Skeletal muscle cell (primary cell): ENCODE measurements around the gene ZNF133.
A peak's percentile ranks its signal among the peaks of the same experiment; 100 is the strongest.
"Not testable (repeated sequence)": the region's sequence is repeated elsewhere in the genome, so short reads cannot be mapped to it uniquely, and the experiment has no call there.

Experiments
- DNase-seq: peaks from one replicate; pipeline ENCODE4 v3.0.0-alpha.2; 2010; ENCODE audit warnings: low read depth
- H3K4me3 ChIP-seq: 2 replicates; pipeline ENCODE4 v1.5.1; 2011; ENCODE audit warnings: low read depth, mild to moderate bottlenecking, control low read depth, low read length, moderate library complexity

The ZNF133 gene

DNA sequence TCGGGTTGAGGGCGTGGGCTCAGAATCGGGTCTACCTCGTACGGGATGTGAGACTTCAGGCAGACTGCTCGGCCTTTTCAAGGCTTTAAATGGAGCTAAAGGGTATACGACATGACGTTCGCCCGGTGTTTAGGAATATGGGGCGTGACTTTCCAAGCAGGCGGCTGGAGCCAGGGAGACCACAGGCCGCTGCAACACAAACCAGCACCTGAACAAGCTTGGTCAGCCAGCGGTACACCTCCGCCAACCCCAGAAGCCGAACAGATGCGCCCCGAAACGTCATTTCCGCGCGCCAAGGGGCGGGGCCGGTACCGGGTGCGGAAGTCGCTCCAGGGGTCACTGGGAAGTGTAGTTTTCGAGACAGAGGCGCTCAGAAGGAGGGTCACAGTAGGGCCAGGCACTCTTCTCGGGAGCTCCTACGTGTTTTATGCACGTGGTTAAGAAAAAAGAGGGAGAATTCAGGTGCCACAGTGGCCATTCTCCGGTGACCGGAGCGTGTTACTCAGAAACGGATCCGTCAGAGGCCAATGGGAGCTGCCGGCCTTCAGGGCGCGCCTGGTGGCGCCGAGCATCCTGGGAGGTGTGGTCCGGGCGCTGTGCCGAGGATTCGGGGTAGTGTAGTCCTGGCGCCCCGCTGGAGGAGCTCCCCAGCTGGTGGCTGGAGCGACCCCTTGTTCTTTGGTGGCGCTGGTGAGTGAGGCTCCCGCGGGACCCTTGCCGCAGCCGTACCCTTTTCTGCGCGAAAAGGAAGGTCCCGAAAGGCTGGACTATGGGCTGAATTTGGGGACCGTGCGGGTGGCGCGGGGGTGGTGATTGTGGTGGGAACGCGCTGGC, at the start of gene ZNF133:
Gene ZNF133 (plus strand): TSS at position 613 of the 834 bp plus-strand sequence. CDS start 17,160 bp downstream, outside the sequence.
- peak within 1 kb of the TSS; percentile 91 for H3K4me3 ChIP-seq
- peak; percentile 73 for DNase-seq

DNA sequence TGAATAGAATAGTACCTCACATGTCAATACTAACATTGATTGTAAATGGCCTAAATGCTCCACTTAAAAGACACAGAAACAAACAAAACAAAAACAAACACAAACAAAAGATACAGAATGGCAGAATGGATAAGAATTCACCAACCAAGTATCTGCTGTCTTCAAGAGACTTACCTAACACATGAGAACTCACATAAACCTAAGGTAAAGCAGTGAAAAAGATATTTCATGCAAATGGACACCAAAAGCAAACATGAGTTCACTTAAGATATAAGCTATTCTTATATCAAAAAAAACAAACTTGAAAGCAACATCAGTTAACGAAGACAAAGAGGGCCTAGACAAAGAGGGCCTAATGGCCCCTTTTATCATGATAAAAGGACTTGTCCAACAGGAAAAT, 47.3 kb upstream of the ZNF133 start:
- DNase-seq = no peak
- H3K4me3 ChIP-seq = no peak overlapping the region

DNA sequence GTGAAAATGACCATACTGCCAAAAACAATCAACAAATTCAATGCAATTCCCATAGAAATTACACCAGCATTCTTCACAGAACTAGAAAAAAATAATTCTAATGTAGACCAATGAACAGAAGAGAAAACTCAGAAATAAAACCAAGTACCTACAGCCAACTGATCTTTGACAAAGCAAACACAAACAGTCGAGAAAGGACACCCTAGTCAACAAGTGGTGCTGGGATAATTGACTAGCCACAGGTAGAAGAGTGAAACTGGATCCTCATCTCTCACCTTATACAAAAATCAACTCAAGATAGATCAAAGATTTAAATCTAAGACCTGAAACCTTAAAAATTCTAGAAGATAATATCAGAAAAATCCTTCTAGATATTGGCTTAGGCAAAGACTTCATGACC, 44.5 kb upstream of the ZNF133 start:
- DNase-seq = no peak
- H3K4me3 ChIP-seq = no peak overlapping the region

DNA sequence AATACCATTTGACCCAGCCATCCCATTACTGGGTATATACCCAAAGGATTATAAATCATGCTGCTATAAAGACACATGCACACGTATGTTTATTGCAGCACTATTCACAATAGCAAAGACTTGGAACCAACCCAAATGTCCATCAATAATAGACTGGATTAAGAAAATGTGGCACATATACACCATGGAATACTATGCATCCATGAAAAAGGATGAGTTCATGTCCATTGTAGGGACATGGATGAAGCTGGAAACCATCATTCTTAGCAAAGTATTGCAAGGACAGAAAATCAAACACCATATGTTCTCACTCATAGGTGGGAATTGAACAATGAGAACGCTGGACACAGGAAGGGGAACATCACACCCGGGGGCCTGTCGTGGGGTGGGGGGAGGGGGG, 39.8 kb upstream of the ZNF133 start:
- not testable (repeated sequence) for H3K4me3 ChIP-seq, DNase-seq

DNA sequence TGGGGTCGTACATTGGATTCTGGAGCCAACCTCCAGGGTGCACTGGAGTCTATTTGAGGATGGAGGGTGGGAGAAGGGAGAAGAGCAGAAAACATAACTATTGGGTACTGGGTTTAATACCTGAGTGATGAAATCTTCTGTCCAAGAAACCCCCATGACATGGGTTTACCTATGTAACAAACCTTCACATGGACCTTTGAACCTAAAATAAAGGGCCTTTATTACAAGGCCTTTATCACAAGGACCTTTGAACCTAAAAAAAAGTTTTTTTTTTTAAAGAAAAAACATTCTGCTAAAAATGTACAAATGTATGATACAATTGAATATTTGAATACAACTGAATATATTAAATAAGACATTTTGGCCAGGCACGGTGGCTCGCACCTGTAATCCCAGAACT, 38.1 kb upstream of the ZNF133 start:
- DNase-seq = no peak
- H3K4me3 ChIP-seq = no peak overlapping the region

DNA sequence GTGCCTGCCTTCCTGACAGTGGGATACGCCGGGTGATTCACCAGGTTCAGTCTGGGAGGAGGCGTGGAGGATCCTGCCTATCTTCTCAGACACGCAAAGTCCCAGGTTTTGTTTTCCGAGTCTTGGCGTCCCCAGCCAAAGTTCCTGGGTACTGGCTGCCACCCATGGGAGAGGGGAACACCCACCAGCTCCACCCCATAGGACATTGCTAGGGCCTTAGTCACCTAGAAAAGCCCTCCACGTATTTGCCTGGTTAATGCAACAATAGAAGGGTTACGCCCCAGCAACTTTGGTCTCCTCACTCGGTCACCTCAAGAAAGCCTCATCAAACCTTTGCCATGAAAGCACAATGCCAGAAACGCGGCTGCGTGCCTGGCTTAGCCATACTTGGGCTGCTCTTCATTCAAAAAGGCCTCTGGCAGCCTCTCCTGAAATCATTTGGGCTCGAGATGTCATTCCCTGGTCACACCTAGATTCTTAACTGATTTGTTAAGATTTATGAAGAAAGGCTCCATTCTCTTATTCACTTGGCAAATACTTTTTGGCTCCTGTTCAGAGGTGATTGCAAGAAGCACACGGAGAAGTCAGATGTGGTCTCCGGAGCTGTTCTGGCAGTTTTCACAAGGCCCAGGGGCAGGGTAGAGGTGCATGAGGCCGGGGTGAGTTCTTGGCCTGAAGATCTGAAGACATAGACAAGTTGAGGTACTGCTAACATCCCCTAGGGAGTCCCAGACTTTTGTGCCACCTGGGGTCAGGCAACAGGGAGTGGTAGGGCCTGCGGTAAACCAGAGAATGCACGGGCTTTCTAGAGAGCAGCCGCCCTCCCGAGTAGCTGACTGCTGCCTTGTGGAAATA, 35.5 kb upstream of the ZNF133 start:
- DNase-seq = no peak
- no peak overlapping the region for H3K4me3 ChIP-seq

DNA sequence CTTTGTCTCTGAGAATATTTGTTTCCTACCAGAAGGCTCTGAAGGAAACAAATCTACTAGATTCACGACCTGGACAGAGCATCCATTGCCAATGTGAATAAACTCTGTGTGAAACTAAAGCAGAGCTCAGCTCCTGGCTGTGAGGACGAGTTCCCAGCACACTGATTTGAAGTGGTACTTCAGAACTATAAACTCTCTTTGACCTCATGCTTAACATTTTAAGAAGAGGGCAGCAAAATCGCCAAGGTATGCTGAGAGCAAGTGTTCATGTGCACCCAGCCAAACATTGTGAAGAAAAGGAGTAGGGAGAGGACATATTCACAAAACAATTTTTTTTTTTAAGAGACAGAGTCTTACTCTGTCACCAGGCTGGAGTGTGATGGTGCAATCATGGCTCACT, 33.7 kb upstream of the ZNF133 start:
- no peak for DNase-seq
- no peak overlapping the region for H3K4me3 ChIP-seq

DNA sequence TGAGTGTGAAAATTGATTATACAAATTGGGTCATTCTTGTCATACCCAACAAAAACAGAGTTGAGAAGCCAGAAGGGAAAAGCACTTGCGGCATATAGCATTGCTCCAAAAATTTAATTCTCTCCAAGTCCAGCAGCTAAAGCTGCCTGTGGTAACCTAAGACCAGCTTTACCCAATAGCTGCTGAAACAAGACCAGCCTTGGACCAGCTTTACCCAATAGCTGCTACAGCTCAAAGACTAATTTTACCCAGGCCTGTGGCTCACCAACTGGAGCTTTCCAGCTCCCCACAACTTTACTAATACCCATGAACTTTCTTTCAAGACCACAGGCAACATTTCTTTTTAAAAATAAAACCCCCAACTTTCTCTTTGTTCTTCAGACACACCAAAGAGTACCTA, 32.8 kb upstream of the ZNF133 start:
- no peak for DNase-seq
- H3K4me3 ChIP-seq = no peak overlapping the region

DNA sequence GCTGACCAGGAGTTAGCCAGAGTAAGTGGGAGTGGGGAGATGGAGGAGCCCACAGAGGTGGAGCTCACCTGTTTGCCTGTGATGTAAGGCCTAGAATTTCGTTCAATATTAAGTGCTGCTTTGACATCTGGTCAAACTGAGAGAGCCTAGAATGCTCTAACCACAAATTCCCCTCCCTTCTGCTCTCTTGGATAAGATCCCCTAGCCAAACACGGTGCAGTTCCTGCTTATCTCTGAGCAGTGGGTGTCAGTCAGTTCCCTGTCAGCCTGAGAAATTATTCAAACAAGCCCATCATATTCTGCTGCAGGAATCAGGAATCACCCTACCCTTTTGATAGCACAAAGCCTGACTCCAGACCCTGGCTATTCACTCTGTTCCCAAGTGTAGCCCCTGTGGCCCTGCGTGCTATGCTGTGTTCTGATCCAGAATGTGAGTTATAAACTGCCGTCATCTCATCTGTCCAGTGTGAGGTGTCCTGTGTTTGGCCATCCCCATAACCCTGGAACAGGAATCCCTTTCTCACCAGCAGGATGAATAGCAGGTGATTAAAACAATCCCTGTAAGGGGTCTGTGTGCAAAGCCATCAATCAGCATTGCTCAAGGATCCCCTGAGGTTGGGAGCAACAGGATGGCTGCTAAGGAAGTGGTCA, 31.8 kb upstream of the ZNF133 start:
- H3K4me3 ChIP-seq = no peak overlapping the region
- DNase-seq = no peak

DNA sequence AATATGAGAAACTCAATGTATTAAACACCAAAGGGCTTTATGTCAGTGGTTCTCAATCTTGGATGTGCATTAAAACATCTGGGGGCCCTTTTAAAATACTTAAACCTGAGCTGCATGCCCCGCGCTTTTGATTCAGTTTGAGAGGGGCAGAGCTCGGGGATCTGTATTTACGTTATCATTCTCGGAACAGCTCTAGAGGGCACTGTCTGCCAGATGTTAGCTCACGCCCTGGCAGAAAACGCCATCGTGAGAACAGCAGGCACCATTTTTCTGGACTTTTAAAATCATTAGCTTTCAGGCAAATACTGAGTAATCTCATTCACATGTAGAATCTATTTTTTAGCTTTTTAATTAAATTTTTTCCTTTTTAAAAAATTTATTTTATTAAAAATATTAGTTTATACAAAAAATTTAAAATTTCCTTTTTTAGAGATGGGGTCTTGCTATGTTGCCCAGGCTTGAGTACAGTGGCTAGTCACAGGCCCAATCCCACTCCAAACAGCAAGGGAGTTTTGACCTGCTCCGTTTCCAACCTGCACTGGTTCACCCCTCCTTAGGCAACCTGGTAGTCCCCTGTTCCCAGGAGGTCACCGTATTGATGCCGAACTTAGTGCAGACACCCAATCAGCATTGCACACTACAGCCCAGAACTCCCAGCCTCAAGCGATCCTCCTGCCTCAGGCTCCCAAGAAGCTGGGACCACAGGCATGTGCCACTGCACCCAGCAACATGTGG, 30.0 kb upstream of the ZNF133 start:
- DNase-seq = no peak
- no peak overlapping the region for H3K4me3 ChIP-seq

DNA sequence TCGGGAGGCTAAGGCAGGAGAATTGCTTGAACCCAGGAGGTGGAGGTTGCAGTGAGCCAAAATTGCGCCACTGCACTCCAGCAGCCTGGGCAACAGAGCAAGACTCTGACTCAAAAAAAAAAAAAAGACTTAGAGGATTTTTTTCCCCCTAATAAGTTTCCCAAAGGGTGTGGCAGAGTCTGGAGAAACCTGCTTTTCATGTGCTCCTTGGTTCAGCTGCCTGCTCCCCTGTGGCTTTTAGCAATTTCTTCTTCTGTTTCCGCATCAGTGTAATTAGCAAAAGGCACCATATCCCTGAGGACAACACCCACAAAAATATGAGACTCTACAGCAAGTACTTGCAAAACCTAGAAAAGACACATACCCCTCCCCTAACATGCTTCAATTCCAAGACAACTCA, 28.6 kb upstream of the ZNF133 start:
- H3K4me3 ChIP-seq = no peak overlapping the region
- no peak for DNase-seq

DNA sequence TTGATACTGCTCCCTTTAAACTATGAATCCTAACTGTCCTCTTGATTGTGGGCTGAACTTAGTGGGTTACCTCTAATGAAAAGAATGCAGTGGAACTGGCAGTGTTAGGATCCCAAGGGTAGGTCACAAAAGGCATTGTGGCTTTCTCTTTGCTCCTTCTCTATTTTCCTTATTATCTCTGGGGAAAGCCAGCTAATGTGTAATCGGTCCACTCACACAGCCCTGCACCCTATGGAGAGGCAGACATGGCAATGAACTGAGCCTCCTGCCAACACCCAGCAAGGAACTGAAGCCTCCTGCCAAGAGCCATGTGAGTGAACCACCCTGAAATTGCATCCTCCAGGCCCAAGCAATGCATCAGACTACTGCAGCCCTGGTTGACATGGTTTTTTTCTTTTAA, 24.6 kb upstream of the ZNF133 start:
- DNase-seq = no peak
- no peak overlapping the region for H3K4me3 ChIP-seq

DNA sequence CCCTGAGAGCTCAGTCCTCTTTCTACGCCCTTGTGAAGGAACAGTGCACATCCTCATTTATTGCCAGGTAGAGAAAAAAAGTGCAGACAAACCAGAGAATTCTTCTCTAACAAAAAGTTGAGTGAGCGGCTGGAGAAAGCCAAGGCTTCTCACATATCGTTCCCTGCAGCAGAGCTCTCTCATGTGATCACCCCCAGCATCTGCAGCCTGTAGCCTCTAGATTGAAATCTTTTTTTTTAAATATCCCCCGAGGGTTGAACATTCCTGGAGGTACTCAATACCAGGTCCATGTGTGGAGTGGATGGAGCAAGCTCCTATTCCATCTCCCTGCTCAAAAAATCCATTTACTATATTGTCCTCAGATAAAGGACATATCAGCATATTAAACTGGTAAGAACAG, 22.9 kb upstream of the ZNF133 start:
- H3K4me3 ChIP-seq = no peak overlapping the region

DNA sequence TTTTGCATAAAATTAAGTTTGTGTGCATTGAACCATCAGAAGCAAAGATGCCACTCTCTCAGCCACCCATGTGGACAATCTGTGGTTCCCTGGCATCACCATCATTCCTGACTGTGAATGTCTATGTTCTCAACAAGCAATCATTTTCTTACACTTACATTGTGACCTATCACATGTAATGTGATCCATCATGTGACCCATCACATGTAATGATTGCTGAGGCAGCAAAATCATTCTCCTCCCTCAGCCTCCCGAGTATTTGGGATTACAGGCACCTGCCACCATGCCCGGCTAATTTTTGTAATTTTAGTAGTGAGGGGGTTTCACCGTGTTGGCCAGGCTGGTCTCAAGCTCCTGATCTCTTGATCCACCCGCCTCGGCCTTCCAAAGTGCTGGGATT, 22.0 kb upstream of the ZNF133 start:
- H3K4me3 ChIP-seq = no peak overlapping the region
- DNase-seq = no peak

More for the DNA sequence above, 22.9 kb upstream of the ZNF133 start:
- DNase-seq = no peak

DNA sequence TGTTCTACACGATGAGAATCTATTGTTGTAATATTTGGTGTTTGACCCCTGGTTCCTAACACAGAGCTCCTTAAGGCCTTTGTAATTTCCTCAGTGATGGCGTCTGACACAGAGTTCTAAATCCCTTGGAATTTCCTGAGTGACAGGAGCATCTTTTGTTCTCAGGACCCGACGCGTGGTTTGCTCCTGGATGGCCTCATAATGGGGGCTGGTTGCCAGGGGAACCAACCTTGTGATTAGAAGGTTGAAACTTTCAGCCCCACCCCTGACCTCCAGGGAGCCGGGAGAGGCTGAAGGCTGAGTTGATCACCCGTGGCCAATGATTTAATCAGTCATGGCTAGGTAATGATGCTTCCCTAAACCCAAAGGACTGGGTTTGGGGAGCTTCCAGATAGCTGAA, 20.5 kb upstream of the ZNF133 start:
- no peak for DNase-seq
- H3K4me3 ChIP-seq = no peak overlapping the region

DNA sequence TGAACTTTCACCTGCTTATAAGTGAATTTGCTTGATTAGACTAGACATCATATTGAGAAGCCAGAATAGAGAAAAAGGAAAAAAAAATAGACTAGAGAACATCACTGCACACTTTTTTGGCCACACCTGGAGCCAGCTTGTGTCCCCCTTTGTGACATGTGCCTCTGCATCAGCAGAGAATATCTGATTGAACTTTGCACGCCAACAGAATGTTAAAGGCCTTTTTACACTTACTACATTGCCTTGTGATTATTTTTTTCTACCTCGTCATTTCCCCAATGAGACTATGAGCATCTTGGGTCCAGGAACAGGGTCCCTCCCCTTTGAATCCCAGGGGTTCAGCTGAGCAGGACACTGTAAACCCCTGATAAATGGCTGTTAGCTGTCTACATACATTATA, 17.2 kb upstream of the ZNF133 start:
- no peak for DNase-seq
- no peak overlapping the region for H3K4me3 ChIP-seq

DNA sequence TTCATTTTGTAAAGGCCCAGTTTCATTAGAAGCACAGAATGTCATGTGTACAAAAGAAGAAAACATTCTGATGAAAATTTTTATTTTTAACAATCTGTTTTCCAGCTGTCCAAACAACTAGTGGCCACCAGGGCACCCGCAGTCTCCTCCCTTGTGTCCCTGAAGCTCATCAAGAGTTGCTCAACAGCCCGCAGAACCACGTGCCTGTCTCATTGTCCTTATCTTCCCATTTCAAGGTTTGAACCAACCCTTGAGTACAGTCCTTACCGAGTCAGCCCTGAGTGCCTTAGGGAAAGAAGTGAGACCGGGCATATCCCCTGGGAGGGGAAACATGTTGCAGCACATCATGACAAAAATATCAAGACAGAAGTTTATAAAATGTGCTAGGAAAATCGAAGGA, 15.9 kb upstream of the ZNF133 start:
- no peak for DNase-seq
- no peak overlapping the region for H3K4me3 ChIP-seq

DNA sequence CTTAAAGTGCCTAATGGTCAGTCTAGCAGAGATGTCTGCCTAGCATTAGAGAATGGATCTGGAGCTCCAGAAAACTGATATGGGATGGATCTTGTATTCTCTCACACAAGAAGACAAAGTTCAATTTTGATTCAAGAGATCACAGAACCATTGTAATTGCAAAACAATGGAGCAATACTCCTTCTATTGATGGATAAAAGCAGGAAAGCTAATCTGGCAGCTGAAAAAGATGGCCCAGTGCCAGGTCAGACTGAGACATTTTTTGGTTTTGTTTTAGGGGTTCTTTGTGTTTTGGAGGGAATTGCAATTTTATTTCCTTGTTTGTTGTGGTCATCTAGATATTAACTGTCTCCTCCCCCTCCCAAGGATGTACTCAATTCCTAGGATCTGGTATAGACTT, 14.6 kb upstream of the ZNF133 start:
- DNase-seq = no peak
- H3K4me3 ChIP-seq = no peak overlapping the region

DNA sequence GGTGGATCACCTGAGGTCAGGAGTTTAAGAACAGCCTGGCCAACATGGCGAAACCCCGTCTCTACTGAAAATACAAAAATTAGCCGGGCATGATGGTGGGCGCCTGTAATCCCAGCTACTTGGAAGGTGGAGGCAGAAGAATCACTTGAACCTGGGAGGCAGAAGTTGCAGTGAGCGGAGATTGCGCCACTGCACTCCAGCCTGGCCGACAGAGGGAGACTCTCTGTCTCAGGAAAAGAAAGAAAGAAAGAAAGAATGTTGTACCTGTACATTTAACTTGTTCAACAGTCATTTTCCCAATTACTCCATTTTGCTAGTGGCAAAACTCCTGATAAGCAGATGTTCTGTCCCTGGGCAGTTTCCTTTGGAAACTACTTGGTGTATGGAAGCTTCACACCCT, 12.4 kb upstream of the ZNF133 start:
- not testable (repeated sequence) for H3K4me3 ChIP-seq, DNase-seq

DNA sequence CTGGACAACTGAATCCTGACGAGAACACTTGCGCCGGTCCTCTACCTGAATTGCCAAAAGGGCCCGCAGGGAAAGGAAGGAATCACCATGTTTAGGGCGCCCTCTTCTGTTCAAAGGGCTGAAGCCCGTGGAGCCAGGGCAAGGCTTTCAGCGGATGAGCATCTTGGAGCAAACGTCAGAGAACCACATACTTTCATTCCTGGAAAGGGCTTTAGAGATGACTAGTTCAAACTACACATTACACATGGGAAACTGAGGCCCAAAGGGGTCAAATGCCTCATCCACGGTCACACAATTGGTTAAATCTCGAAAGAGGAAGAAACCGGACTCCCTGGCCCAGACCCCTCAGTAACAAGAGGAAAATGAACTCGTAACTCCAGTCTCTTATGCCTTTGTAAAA, 11.5 kb upstream of the ZNF133 start:
- peak; percentile 24 for DNase-seq
- H3K4me3 ChIP-seq = no peak overlapping the region
